ENCODE measurements around the gene ING2. TPM values are rescaled to one million over a fixed set of nuclear protein-coding genes. Genes with fewer than 3 reads are reported as not detected.

Gene ING2, protein sequence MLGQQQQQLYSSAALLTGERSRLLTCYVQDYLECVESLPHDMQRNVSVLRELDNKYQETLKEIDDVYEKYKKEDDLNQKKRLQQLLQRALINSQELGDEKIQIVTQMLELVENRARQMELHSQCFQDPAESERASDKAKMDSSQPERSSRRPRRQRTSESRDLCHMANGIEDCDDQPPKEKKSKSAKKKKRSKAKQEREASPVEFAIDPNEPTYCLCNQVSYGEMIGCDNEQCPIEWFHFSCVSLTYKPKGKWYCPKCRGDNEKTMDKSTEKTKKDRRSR
- total RNA-seq = 13.9 and 17.5 TPM in 2 replicates

DNA sequence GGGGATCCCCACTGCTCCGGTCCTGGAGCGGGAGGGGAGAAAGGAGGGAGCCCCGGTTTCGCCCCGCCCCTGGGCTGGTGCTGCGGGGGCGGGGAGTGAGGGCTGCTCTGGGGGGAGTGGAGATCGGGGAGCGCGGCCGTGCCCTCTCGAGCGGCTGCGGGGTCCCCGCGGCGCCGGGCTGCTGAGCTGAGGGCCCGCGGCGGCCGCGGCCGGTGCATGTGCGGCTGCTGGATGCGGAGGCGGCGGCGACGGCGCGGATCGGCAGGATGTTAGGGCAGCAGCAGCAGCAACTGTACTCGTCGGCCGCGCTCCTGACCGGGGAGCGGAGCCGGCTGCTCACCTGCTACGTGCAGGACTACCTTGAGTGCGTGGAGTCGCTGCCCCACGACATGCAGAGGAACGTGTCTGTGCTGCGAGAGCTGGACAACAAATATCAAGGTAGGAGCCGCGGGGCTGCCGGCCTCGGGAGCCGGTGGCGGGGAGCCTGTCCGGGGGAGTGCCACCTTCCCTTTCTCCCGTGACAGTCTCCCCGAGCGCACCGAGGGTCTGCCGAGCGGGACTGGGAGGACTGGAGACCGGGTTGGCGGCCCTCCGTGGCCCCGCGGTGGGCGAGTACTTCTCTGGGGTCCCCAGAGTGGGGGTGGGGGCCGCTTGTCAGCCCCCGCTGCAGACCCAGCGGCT lies at the start of gene ING2:
ING2 (plus strand) TSS at position 129 of the 681 bp plus-strand sequence; CDS start at position 267, 138 bp downstream.

Other genes starting within 250 kb of the ING2 start
- not detected in 2 replicates for gene CLDN22, start 184.8 kb upstream of the ING2 start, total RNA-seq
- gene CLDN24, start 182.6 kb upstream of the ING2 start, total RNA-seq = not detected in 2 replicates
- 11.2 and 14.0 TPM in 2 replicates for gene CDKN2AIP, start 60.4 kb upstream of the ING2 start, total RNA-seq
- gene RWDD4, start 154.1 kb downstream of the ING2 start, total RNA-seq = 25.4 and 31.5 TPM in 2 replicates
- gene TRAPPC11, start 154.2 kb downstream of the ING2 start, total RNA-seq = 27.0 and 28.7 TPM in 2 replicates

Measured in hair follicular keratinocyte (primary cell).